Astrocyte (in vitro differentiated cells and primary cell): Measurements from ENCODE around the gene CCSER2.

Source experiments
- CTCF ChIP-seq: IDR thresholded peaks from 2 replicates; pipeline ENCODE4 v1.5.1; 2011; ENCODE audit warnings: low read depth, mild to moderate bottlenecking, inconsistent platforms, low read length, moderate library complexity; ENCODE audit not compliant: insufficient read depth
- EZH2 ChIP-seq: IDR thresholded peaks from 2 replicates; pipeline ENCODE4 v1.6.1; 2012; ENCODE audit warnings: mild to moderate bottlenecking, low read length, inconsistent platforms; ENCODE audit not compliant: insufficient read depth

GRCh38 chr10:84375881-84376280, 47.5 kb downstream of the CCSER2 start:
- TF ChIP-seq CTCF: no peak
- no peak for TF ChIP-seq EZH2
